GM19372 (cell line): ENCODE results near the gene LRRC47.

ENCODE experiments used
- ATAC-seq: cut with Tn5 transposase; IDR thresholded peaks from one replicate; pipeline ENCODE4 v1.9.1; 2021; ENCODE audit warnings: mild to moderate bottlenecking, low read depth, moderate library complexity; ENCODE audit not compliant: unreplicated experiment

The LRRC47 gene

DNA sequence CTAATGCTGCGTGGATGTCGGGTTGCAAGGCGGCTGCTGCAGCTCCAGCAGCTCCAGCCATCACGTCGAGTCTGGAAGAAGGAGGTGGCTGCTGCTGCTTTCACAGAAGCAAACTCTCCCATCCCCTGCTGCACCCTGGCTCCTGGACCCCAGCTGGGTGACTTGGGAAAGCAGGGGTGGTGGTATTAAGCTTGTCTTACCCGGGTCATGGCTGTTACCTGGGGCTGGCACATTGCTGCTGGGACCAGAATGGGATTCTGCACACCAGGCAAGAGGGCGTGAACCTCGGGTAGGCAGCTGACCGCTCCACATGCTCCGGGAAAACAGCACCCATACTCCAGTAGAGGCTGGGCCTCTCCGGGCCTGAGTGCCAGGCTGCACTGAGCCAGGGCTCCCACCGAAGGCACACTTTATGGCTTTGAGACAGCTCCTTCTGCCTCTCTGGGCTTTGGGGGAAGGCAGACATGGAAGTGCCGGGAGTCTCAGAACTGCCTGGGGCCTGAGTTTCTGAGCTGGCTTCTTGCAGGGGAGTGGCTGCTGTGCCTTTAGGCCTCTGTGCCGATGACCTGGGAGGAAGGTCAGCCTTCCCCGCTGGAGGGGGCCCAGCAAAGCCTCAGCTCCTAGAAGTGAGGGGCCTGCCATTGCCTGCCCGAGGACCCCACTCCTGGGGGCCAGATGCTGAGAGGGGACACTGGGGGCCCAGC lies 22.6 kb downstream of the LRRC47 start:
- no peak for ATAC-seq

DNA sequence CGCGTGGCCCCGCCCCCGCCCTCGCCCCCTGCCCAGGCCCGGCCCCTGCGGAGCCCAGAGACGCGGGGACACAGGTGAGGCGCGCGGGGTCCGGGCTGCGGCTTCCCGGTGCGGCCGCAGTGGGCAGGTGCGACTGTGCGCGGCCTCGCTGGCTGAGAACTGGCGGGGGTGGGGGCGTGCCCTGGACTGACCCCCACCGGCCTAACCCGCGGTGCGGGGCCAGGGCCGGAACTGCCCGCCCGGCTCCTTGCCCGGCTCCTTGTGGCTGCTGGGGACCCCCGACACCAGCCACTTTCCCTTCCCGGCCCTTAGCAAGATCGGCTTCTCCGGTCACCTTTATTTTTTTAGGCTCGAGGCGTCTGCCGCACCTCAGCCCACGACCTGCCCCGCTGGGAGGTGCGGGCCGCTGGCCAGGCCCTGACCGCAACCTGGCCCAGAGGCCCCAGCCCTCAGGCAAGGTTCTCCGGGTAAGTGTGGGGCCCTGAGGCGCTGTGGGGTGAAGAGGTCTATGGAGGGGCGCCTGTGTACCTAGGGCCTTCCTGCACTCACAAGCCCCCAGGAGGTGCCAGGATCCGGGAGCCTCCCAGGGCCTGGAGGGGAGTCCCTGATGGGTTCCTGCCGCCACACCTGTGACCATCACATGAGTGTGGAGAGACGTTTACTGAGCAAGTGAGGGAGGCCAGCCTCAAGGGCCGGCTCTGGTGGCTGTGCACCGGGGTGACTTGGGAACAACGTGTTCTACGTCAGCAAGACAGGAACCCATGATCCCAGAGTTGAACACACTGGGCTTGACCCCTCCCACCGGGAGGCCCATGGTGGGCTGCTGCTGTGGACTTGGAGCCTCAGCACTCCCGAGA lies 23.4 kb downstream of the LRRC47 start, which contains the start of gene SMIM1:
Gene SMIM1, plus strand, starts transcription at position 35 of the 857 bp plus-strand sequence. CDS start 2,625 bp downstream, outside the sequence.
- ATAC-seq: peak; percentile 11

DNA sequence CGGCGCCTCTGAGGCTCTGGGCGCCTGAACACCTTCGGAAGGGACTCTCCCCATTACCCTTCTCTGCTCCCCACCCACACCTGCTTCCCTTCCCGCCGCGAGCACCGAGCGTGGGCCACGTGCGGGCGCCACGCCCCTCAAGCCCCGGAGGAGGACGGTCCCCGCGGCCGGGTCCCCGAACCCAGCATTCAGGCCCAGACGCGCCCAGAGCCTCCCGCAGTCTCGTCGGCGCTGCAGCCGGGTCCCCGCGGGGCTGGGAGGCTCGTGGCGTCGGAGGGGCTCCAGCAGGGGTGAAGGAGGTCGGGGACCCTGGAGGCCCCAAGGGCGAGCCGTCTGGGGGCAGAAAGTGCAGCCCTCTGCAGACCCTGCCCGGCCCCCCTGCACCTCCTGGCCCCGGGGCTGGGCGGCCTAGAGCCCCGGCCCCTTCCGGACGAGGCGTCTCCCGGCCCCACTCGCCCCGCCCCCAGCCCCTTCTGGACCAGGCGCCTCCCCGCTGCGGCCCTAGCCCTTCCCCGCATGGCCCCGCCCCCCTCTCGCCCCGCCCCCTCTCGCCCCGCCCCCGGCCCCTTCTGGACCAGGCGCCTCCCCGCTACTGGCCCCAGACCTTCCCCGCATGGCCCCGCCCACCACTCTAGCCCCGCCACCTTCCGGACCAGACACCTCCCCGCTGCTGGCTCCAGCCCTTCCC lies 24.1 kb downstream of the LRRC47 start:
- ATAC-seq: peak; percentile 67

DNA sequence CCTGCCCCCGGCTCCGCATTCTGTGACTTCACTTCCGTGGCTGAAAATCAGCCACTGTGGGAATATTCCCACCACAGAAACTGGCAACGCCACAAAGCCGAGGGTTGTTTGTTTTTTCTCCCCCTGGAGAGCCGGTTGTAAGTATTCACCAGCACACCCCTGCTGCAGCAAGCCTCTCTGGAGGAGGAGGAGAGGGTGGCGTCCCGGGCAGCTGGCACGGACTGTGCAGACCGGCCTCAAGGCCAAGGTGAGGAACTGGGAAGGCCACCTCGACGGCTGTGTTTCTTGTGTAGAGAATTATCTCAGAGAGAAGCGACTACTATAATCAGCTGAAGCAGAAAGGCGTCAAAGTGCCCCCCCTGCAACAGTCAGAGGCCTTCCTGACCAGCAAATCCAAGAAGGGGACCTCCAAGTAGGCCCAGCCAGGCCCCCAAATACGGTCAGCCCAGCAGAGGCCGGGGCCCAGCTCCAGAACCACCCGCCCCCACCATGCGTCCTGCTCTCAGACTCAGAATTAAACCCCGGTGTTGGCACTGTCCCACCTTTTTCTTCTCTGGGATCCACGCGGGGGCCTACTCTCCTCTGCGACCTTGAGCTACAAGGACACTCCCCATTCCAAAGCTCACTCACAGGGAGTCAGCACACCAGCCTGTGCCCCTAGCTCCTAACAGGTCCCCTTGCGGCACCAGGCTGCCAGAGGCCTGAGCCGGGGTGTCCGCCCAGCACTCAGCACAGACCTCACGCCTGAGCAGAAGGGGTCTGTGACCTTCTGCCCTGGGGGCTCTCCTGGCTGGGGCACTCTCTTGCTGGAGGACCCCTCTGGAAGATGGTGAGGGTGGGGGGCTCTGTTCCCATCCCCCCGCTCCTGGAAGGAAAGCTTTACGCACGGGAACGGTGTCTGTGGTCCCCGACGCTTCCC lies 24.9 kb downstream of the LRRC47 start:
- ATAC-seq: no peak

DNA sequence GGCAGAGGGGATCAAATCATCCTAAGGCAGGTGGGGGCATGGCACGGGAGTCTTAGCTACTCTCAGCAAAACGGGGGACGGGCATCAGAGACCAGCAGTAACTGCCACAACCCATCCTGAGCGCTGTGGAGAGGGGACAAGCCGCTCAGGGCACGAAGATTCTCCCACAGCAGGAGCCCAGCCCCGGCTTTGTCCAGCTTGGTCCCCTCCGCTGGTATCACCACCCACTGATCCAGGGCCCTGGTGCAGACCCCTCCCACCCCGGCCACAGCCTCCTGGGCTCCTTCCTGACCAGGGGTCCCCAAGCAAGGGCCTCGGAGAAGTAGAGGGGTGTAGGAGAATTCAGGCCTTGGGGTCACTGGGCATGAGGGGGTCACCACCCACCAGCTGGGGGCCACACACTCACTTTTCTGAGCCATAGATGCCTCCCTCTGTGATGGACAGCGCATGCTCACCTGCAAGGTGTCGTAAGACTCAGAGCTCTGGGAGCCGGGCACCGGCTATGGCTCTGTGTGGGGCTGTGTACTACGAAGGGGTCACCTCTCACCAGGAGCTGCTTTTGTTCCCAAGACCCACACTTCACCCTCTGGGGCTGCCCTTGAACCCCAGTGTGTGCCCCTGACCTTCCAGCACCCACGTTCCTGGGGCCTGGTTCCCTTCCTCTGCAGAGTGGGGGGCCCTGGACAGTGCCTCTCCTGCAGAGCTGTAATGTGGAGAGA lies 26.1 kb downstream of the LRRC47 start:
- ATAC-seq: no peak

DNA sequence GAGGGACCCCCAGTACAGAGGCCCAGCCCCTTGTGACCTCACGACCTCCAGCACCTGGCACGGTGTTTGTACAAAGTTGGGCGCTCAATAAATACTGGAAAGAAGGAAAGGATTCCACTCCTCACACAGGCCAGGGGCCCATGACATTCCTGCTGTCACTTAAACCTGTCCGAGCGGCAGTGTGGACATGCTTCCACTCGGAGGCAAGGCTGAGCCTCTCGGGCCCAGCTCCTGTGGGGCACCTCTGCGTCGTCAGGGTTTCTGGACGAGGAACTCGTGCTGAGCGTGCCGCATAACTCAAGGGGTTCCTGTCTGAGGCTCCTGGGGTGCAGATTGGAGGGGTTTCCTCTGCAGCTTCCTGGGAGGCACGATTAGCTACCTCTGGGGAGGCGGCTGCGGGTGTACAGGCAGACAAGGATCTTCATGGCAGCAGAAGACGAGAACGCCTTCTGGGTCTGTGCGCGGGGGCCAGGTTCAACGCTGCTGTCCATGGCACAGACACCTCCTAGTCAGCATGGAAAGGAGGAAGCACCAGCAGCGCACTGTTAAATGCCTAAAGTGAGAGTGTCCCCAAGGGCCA lies 27.4 kb downstream of the LRRC47 start:
- ATAC-seq: no peak

DNA sequence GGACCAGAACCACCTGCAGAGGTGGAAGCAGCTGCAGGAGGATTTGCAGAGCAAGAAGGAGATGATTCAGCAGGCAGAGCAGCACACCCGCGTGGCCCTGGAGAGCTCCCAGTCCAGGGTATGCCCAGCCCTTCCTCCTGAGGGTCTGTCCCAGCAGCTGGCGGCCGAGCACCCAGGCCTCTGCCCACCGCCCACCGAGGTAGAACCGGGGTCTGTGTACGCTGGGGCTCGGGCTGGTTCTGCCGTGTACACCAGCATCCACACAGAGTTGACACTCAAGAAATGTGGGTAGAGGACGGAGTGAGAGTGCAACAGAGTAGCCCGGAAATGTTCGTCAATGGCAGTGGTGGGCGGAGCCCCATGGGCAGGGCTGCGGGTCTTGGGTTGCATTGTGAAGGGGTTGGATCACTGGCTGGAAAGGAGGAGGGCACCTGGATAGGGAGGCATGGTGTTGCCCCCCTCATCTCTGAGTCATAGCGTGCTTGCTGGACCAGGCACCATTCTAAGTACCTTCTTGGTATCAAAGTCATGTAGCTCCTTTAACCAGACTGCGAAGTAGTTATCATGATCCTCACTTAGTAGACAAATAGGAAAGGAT lies 28.9 kb downstream of the LRRC47 start:
- ATAC-seq: no peak

DNA sequence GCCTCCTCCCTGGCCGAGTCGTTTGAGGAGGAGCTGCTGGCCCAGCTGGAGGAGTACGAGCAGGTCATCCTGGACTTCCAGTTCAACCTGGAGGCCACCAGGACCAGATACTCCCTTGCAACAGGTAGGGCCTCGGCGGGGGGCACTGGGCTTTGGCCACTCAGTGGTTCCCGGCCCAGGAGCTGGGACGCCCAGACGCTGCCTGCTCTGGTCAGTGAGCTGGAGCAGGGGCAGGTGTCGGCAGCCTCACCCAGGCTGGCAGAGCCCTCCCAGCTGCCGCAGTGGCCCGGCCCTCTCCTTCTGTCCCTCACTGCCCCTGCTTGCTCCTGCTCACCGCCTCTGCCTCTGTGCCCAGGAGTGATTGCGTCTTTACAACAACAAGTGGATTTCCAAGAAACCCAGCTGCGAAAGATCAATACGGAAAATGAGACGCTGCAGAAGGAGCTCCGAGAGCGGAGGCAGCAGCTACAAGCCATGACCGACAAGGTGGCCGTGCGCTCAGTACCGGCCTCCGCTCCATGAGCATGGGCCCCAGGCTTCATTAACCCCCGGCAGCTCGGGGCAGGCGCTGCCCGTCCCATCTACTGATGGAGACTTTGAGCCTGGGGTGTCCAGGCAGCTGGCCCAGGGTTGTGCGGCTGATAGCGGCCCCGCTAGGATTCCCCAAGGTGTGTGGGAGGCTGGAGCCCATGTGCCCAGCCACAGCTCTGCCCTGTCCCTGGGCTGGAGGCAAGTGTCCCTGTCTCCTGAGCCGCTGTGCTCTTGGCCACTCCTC lies 32.8 kb downstream of the LRRC47 start:
- no peak for ATAC-seq

DNA sequence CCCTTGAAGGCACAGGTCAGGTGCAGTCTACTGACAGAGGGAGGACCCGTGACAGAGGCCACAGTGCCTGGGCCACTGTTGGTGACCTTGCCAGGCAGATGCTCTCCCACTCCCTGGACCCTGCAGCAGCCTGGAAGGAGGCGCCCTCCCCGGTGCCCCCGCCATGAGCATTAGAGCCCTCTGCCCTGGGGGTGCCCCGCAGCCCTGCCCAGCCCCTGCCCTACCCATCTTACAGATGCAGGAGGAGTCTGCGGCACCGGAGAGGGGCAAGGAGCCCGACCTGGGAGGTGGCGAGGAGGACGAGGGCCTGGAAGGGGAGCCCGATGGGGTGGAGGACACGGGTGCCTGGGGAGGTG lies 33.4 kb downstream of the LRRC47 start:
- ATAC-seq: no peak

DNA sequence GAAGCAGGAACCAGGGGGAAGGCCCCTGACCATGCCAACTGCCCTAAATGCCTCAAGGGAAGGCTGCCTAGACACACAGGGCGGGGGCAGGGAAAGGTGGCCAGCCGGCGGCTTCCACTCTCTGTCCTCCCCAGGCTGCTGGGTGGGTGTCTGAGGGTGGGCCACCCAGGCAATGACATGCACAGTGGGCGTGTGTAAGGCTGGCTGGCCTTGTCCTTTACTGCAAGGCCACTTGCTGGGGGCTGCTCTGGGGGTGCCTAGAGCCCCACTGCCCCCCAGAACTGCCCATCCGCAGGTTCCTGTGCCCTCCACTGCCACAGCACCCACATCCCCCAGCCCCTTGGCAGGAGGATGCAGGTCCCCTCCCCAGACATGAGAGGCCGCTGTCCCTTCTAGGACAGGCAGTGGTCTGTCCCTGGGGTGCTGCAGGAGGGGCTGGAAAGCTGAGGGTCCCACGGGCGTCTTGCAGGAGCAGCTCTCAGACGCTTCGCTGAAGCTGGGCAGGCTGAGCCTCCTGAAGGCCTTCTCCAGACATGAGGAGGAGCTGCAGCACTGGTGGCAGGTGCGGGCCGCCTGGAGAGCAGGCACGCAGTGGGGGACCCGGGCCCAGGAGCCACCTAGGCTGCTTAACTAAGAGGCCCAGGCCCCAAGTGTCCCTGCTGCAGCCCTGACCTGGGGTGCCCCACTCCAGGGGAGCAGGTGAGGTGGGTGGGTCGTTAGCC lies 34.0 kb downstream of the LRRC47 start:
- no peak for ATAC-seq

DNA sequence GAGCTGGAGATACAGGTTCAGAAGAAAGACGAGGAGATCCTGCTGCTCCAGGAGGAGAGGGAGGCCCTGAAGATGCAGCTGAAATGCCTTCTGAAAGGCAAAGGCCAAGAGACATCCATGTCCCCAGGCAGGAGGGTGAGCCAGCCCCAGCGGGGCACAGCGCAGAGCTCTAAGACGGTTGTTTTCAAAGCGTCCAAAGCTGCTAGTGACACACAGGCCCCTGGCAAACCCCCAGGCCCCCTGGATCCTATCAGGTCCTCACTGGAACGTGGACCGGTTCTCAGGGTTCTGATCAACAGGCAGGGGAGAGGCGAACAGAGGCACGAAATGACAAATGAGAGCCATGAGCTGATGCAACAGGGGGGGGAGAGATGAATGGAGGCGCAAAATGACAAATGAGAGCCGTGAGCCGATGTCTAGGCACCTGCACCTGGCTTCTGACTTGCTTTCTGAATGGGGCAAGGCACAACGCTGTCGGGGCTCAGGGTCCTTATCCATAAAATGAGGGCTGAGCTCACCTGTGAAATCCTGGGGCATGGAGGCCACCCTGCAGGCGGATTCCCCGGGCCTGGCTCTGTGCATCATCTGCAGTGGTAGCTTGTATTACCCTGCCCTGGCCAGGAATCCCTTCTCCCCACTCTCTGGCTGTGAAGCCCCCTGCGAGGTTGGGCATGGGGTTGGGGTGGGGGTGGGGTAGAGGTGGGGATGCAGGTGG lies 34.8 kb downstream of the LRRC47 start:
- ATAC-seq: no peak

DNA sequence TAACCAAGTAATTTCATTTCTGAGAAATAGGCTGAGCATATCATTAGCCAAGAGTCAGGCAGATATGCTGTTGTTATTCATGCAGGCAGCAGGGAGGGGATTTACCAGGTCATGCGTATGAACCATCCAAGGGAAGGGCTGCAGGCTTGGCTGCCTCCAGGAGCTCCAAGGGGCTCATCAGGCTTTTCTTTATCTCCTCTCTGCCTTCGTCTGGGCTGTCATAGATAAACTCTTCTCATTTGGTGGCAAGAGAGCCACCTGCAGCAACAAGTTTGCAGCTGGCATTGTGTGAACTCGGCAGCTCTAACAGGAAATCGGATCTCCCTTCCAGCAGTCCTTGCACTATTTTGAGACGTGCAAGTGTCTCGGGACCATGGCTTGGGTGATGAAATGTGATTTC lies 36.5 kb downstream of the LRRC47 start:
- ATAC-seq: no peak

DNA sequence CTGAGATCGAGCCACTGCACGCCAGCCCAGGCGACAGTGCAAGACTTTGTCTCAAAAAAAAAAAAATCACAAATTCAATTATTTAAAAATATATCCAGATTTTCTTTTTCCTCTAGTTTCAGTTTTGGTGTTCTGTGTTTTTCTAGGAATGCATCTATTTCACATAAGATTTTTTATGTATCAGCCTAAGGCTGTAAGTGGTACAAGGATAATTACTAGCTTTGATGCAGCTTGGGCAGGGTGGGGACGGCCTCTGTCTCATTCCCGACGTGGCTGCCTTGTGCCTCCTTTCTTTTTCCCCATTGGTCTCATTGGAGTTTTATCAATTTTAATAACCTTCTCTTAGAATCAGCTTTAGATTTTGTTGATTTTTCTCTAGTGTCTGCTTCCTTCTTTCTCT lies 37.1 kb downstream of the LRRC47 start:
- no peak for ATAC-seq

DNA sequence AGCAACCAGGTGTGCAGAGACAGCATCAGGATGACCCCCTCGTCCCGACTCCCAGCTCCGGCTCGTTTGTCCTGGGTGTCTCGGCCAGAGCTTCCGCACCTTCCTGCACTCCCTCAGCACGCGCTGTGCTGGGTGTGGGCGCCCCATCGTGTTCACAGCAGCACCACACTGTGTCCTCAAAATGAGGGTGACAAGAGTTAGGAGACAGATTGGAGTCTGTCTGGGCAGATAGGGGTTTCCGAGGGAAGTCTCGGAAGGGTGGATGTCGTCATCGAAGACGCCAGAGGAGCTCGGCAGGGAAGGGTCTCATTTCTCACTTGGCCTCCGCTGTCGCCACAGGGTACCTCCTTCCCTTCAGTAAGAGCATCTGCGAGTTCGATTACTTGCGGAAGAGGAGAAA lies 39.9 kb downstream of the LRRC47 start:
- ATAC-seq: no peak

DNA sequence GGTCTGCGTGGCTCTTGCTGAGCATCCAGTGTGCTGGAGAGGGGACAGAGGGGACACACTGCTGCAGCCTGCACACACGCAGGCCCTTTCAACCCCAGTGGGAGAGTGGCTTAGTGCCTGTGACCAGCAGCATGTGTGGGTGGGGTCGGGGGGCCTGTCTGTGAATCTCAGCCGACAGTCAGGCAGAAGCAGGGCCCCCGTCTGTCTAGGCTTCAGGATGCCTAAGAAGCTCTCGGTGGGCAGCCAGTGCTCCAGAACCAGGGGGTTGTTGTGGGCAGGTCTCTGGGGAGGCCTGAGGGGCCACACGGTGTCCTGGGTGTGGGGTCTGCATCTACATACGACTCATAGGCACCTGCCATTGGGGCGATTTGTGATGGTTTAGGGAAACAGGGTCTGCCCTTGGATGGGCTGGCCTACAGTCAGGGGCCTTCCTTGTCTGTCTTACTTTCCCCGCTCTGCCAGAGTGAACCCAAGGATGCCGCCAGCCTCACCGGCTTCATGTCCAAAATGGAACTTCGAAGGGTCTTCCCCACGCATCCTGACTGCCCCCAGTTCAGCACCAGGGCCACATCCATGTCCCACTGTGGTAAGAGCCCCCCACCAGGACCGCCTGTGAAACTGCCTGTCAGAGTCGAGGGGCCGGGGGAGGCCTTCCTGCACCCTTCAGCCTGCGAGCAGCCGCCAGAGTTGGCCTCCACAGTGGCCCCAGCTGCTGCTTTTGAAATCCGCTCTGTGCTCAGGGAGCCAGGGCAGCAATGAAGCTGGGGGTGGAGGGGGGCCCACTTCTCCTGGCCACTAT lies 42.4 kb downstream of the LRRC47 start:
- no peak for ATAC-seq

DNA sequence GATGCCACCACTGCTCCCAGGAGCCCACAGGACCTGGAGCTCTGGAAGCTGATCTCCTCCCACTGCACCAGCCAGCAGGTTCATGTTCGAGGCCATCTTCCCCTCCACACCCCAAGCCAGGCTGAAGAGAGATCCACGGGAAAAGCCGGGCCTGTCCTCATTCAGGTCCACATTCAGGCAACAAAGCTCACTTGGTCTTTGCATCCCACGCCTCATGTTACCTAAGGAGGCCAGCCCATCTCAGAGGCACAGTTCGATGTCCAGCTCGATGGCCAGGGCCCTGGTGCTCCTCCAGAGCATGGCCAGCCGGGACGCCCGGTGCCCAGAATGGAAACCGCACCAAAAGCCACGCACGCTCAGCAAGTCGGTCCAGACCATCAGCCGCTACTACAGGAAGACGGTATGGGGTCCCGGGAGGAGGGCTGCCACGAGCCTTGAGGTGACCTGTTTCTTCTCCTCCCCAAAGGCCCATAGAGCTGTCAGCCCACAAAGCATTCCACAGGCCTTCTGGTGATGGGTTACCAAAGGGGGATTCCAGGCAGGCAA lies 43.8 kb downstream of the LRRC47 start, which contains the start of gene CCDC27:
Gene CCDC27, plus strand, starts transcription at position 51 of the 546 bp plus-strand sequence. Its CDS starts 32 bp downstream, at position 83.
- no peak for ATAC-seq
